ENCODE results near the gene NRIP2. TPM values are rescaled to one million over a fixed set of nuclear protein-coding genes. Genes with fewer than 3 reads are reported as not detected.

The NRIP2 gene
- total and polyA plus RNA-seq, 10 of the 15 experiments (the other 5 are each of a cell fraction or from before 2014, with no cell fraction given) = 0.04 to 0.83 (median 0.42) TPM; not detected in 7

GRCh38 chr12:2792671-2793500 is 41.9 kb downstream of the NRIP2 start (continued):
- no peak for TF ChIP-seq ZNF24 (IDR thresholded peaks at IDR 0.05)
- no peak for TF ChIP-seq NFYB (IDR thresholded peaks at IDR 0.05; ENCODE audit: insufficient read depth, low read depth, low read length)
- no peak for TF ChIP-seq JUNB (IDR thresholded peaks at IDR 0.05)
- no peak for TF ChIP-seq PAX8 (IDR thresholded peaks at IDR 0.05)
- TF ChIP-seq DPF2 (IDR thresholded peaks at IDR 0.05) = no peak
- no peak for TF ChIP-seq USF1 (IDR thresholded peaks at IDR 0.05; ENCODE audit: borderline replicate concordance, extremely low read length, insufficient read depth, low read depth, low read length)
- no peak for TF ChIP-seq ZZZ3 (IDR thresholded peaks at IDR 0.05; ENCODE audit: control insufficient read depth, insufficient read length, low read depth)
- no peak for TF ChIP-seq HCFC1 (IDR thresholded peaks at IDR 0.05; ENCODE audit: low read length)
- TF ChIP-seq, protein P1, sequence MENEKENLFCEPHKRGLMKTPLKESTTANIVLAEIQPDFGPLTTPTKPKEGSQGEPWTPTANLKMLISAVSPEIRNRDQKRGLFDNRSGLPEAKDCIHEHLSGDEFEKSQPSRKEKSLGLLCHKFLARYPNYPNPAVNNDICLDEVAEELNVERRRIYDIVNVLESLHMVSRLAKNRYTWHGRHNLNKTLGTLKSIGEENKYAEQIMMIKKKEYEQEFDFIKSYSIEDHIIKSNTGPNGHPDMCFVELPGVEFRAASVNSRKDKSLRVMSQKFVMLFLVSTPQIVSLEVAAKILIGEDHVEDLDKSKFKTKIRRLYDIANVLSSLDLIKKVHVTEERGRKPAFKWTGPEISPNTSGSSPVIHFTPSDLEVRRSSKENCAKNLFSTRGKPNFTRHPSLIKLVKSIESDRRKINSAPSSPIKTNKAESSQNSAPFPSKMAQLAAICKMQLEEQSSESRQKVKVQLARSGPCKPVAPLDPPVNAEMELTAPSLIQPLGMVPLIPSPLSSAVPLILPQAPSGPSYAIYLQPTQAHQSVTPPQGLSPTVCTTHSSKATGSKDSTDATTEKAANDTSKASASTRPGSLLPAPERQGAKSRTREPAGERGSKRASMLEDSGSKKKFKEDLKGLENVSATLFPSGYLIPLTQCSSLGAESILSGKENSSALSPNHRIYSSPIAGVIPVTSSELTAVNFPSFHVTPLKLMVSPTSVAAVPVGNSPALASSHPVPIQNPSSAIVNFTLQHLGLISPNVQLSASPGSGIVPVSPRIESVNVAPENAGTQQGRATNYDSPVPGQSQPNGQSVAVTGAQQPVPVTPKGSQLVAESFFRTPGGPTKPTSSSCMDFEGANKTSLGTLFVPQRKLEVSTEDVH (IDR thresholded peaks at IDR 0.05; ENCODE audit: low read depth, partially characterized antibody) = no peak
- no peak for TF ChIP-seq ZSCAN29 (IDR thresholded peaks at IDR 0.05)
- TF ChIP-seq FOXK2 (IDR thresholded peaks at IDR 0.05) = no peak
- no peak for TF ChIP-seq HDAC2 (IDR thresholded peaks at IDR 0.05)
- TF ChIP-seq, protein P2, sequence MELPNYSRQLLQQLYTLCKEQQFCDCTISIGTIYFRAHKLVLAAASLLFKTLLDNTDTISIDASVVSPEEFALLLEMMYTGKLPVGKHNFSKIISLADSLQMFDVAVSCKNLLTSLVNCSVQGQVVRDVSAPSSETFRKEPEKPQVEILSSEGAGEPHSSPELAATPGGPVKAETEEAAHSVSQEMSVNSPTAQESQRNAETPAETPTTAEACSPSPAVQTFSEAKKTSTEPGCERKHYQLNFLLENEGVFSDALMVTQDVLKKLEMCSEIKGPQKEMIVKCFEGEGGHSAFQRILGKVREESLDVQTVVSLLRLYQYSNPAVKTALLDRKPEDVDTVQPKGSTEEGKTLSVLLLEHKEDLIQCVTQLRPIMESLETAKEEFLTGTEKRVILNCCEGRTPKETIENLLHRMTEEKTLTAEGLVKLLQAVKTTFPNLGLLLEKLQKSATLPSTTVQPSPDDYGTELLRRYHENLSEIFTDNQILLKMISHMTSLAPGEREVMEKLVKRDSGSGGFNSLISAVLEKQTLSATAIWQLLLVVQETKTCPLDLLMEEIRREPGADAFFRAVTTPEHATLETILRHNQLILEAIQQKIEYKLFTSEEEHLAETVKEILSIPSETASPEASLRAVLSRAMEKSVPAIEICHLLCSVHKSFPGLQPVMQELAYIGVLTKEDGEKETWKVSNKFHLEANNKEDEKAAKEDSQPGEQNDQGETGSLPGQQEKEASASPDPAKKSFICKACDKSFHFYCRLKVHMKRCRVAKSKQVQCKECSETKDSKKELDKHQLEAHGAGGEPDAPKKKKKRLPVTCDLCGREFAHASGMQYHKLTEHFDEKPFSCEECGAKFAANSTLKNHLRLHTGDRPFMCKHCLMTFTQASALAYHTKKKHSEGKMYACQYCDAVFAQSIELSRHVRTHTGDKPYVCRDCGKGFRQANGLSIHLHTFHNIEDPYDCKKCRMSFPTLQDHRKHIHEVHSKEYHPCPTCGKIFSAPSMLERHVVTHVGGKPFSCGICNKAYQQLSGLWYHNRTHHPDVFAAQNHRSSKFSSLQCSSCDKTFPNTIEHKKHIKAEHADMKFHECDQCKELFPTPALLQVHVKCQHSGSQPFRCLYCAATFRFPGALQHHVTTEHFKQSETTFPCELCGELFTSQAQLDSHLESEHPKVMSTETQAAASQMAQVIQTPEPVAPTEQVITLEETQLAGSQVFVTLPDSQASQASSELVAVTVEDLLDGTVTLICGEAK (IDR thresholded peaks at IDR 0.05; ENCODE audit: borderline replicate concordance) = no peak
- TF ChIP-seq YBX1 (IDR thresholded peaks at IDR 0.05) = no peak
- TF ChIP-seq, protein P3, sequence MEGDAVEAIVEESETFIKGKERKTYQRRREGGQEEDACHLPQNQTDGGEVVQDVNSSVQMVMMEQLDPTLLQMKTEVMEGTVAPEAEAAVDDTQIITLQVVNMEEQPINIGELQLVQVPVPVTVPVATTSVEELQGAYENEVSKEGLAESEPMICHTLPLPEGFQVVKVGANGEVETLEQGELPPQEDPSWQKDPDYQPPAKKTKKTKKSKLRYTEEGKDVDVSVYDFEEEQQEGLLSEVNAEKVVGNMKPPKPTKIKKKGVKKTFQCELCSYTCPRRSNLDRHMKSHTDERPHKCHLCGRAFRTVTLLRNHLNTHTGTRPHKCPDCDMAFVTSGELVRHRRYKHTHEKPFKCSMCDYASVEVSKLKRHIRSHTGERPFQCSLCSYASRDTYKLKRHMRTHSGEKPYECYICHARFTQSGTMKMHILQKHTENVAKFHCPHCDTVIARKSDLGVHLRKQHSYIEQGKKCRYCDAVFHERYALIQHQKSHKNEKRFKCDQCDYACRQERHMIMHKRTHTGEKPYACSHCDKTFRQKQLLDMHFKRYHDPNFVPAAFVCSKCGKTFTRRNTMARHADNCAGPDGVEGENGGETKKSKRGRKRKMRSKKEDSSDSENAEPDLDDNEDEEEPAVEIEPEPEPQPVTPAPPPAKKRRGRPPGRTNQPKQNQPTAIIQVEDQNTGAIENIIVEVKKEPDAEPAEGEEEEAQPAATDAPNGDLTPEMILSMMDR (IDR thresholded peaks at IDR 0.05 in 2 of 3, conservative IDR thresholded peaks at IDR 0.05 in 1 of 3; ENCODE audit: control insufficient read depth in 2 of 3, extremely low read depth in 1 of 3, insufficient read depth in 1 of 3, low read depth in 3 of 3, low read length in 3 of 3) = no peak
